K562 (cell line): ENCODE data around the gene SLC4A9. TPM values are rescaled to one million over a fixed set of nuclear protein-coding genes. Genes with fewer than 3 reads are reported as not detected.
A peak's percentile ranks its signal among the peaks of the same experiment; 100 is the strongest.

Experiments
- ATAC-seq: fragments of 200-7000 bp; cut with Tn5 transposase; 3 replicates; pipeline ENCODE4 v1.9.1; 2020; ENCODE audit warnings: moderate library complexity
- BruUV-seq: library from RNA; stranded (reverse); fragments of 400-500 nt; replicated peaks from 2 replicates; lab custom pipeline; 2021; lab: Mats Ljungman, UMichigan
- CTCF ChIA-PET: fragments of 300-600 bp; formaldehyde crosslinking; extraction: SDS; loops from one replicate; lab custom pipeline; 2021; ENCODE audit warnings: low intra/inter-chr PET ratio; lab: Yijun Ruan, JAX
- POLR2A ChIA-PET: fragments of 300-600, 350-650 bp; sonication (Branson Sonifier 250); formaldehyde crosslinking; extraction: SDS; loops from one replicate; lab custom pipeline; 2021; ENCODE audit warnings: antibody characterized with exemption, inconsistent platforms; lab: Yijun Ruan, JAX
- DNase-seq, 4 experiments: peaks; one replicate each; pipeline versions ENCODE4 v3.0.0 to v3.0.0-alpha.2; 2011 to 2018; ENCODE audit warnings: low spot score in 3 of 4, mixed read lengths in 3 of 4; ENCODE audit errors: extremely low read depth in 1 of 4
- FAIRE-seq: peaks from 2 replicates; lab custom pipeline; 2011; peaks lifted over from hg19 to GRCh38; lab: Jason Lieb, UNC
- H2AFZ ChIP-seq: 2 replicates; pipeline ENCODE4 v1.6.0; 2011; ENCODE audit warnings: low read depth, low read length, control low read depth, inconsistent platforms
- H3K27ac ChIP-seq: fragments of 200-600 bp; 3 replicates; pipeline ENCODE4 v1.8.0; 2011; ENCODE audit warnings: low read depth, mild to moderate bottlenecking, control low read depth, inconsistent platforms, low read length, moderate library complexity, mixed read lengths; ENCODE audit errors: extremely low read depth
- H3K27me3 ChIP-seq, 2 experiments: fragments of 300-600 bp in 1 of 2; 2 replicates in 1 of 2; 3 replicates in 1 of 2; pipeline versions ENCODE4 v1.6.0 to v1.8.0; 2011; ENCODE audit warnings: inconsistent platforms in 2 of 2, low read length in 2 of 2, mild to moderate bottlenecking in 1 of 2, mixed read lengths in 1 of 2, moderate library complexity in 1 of 2; ENCODE audit not compliant: control insufficient read depth in 2 of 2, insufficient read depth in 2 of 2
- H3K36me3 ChIP-seq: fragments of 300-600 bp; 3 replicates; pipeline ENCODE4 v1.8.0; 2011; ENCODE audit warnings: mild to moderate bottlenecking, low read length, inconsistent platforms; ENCODE audit not compliant: control insufficient read depth, insufficient read depth
- H3K4me1 ChIP-seq, 2 experiments: fragments of 200-600 bp in 1 of 2; replicated peaks in 1 of 2; 2 replicates in 1 of 2; 3 replicates in 1 of 2; pipeline versions ENCODE4 v1.5.1 to v1.8.0; 2011; ENCODE audit warnings: inconsistent platforms in 2 of 2, low read length in 2 of 2, mild to moderate bottlenecking in 1 of 2, mixed read lengths in 1 of 2, moderate library complexity in 1 of 2; ENCODE audit not compliant: control insufficient read depth in 2 of 2, insufficient read depth in 2 of 2
- H3K4me2 ChIP-seq: 2 replicates; pipeline ENCODE4 v1.6.1; 2011; ENCODE audit warnings: low read length, control low read depth, inconsistent platforms, mixed read lengths; ENCODE audit not compliant: insufficient read depth
- H3K4me3 ChIP-seq: fragments of 200-600 bp; sonication (generic), shearing (Covaris generic); 2 replicates; pipeline ENCODE4 v1.5.1; 2016; ENCODE audit warnings: control low read depth, inconsistent platforms
- H3K79me2 ChIP-seq: fragments of 200-600 bp; 3 replicates; pipeline ENCODE4 v1.8.0; 2011; ENCODE audit warnings: low read length, inconsistent platforms; ENCODE audit not compliant: control insufficient read depth, insufficient read depth
- H3K9ac ChIP-seq, 2 experiments: 2 replicates each; pipeline versions ENCODE4 v1.6.0 to v1.6.1; 2011; ENCODE audit warnings: low read depth in 2 of 2, low read length in 2 of 2, control low read depth in 1 of 2, inconsistent platforms in 1 of 2, mild to moderate bottlenecking in 1 of 2, mixed read lengths in 1 of 2; ENCODE audit not compliant: insufficient read depth in 1 of 2
- H3K9me1 ChIP-seq: one replicate; pipeline ENCODE4 v1.6.0; 2011; ENCODE audit warnings: inconsistent platforms, mild to moderate bottlenecking, low read length, moderate library complexity; ENCODE audit not compliant: control insufficient read depth, insufficient read depth
- H3K9me3 ChIP-seq: replicated peaks from 2 replicates; pipeline ENCODE4 v1.5.1; 2011; ENCODE audit warnings: low read depth, low read length, inconsistent platforms; ENCODE audit not compliant: control insufficient read depth, insufficient read depth
- H4K20me1 ChIP-seq: replicated peaks from 2 replicates; pipeline ENCODE4 v1.6.1; 2011; ENCODE audit warnings: low read length, inconsistent platforms, mixed read lengths; ENCODE audit not compliant: control insufficient read depth, insufficient read depth
- ERF ChIP-seq: fragments of 450-650 bp; formaldehyde crosslinking; IDR thresholded peaks from 2 replicates; pipeline ENCODE4 v1.4.0; 2020; ENCODE audit warnings: mild to moderate bottlenecking, mixed read lengths
- HMG20B ChIP-seq: fragments of 250-450 bp; sonication (Bioruptor Pico); IDR thresholded peaks from 2 replicates; pipeline ENCODE4 v1.5.0; 2021; ENCODE audit warnings: mild to moderate bottlenecking
- MYBL2 ChIP-seq, 2 experiments: fragments of 450-650 bp in 1 of 2; sonication (generic) in 1 of 2; formaldehyde crosslinking in 1 of 2; IDR thresholded peaks; 2 replicates each; pipeline versions ENCODE4 v1.6.1 to v1.8.1; 2017 to 2022; ENCODE audit warnings: borderline replicate concordance in 1 of 2, inconsistent platforms in 1 of 2, low read depth in 1 of 2, mild to moderate bottlenecking in 1 of 2, missing genetic modification reagents in 1 of 2, moderate library complexity in 1 of 2
- PYGO2 ChIP-seq: fragments of 450-650 bp; IDR thresholded peaks from 2 replicates; pipeline ENCODE4 v1.6.1; 2016; ENCODE audit warnings: mild to moderate bottlenecking, missing genetic modification characterization, moderate library complexity, missing compliant biosample characterization
- SPI1 ChIP-seq: IDR thresholded peaks from 2 replicates; pipeline ENCODE4 v1.6.1; 2011; ENCODE audit warnings: low read depth, low read length, control low read depth, borderline replicate concordance
- TOE1 ChIP-seq, 2 experiments: fragments of 450-650 bp in 1 of 2; sonication (generic) in 1 of 2; formaldehyde crosslinking in 1 of 2; IDR thresholded peaks; 2 replicates each; pipeline versions ENCODE4 v1.7.1 to v1.8.0; 2016 to 2022; ENCODE audit warnings: borderline replicate concordance in 2 of 2, mild to moderate bottlenecking in 2 of 2, antibody characterized with exemption in 1 of 2, inconsistent platforms in 1 of 2, low read depth in 1 of 2, missing genetic modification reagents in 1 of 2, moderate library complexity in 1 of 2
- WGBS: fragments of 100-300 bp; shearing (Covaris generic); methylation state at CpG from one replicate; pipeline ENCODE4 v1.1.6; 2016; ENCODE audit warnings: low coverage, mixed read lengths; ENCODE audit not compliant: insufficient coverage; ENCODE audit errors: missing lambda C conversion rate; 5-methylcytosine and 5-hydroxymethylcytosine counted together
- in situ Hi-C: fragments of 300-500 bp; cut with MboI; formaldehyde crosslinking; loops from 4 replicates; pipeline ENCODE4 v1.15.0; 2018; ENCODE audit warnings: inconsistent platforms, mixed read lengths
- intact Hi-C: fragments of 100-400 bp; cut with micrococcal nuclease; formaldehyde crosslinking; loops from 2 replicates; pipeline ENCODE4 v1.14.2; 2022
- polyA plus RNA-seq, 8 experiments: library from polyadenylated mRNA; depleted of rRNA in 4 of 8; stranded (reverse) in 5 of 8; unstranded in 3 of 8; fragments of >200 nt; fragmentation: Nextera tagmentation in 2 of 8; fragmentation: Illumina TruSeq in 1 of 8; extraction: Ambion mirVana in 2 of 8; extraction: Trizol in 1 of 8; gene quantifications; 2 replicates each; pipeline versions ENCODE4 v1.2.1 to v1.2.3, GENCODE V29; 2011 to 2014; ENCODE audit warnings: inconsistent platforms in 1 of 8, missing spikeins in 1 of 8
- total RNA-seq, 7 experiments: library from RNA; depleted of rRNA in 6 of 7; stranded (reverse); fragments of >200 nt in 6 of 7; fragmentation: Illumina TruSeq in 2 of 7; extraction: Trizol in 2 of 7; gene quantifications; 2 replicates each; pipeline versions ENCODE4 v1.2.1 to v1.2.3, GENCODE V29; 2011 to 2021; ENCODE audit warnings: low replicate concordance in 1 of 7
- TF ChIP-seq, protein P1 (sequence below): IDR thresholded peaks from 2 replicates; pipeline ENCODE4 v1.6.1; 2011; ENCODE audit warnings: borderline replicate concordance, low read depth, mild to moderate bottlenecking, moderate library complexity, low read length; ENCODE audit not compliant: insufficient read depth, poor library complexity, severe bottlenecking

Gene SLC4A9
- total and polyA plus RNA-seq, 9 of the 15 experiments (the other 6 are each of a cell fraction or from before 2014, with no cell fraction given): 0.05 to 0.13 TPM; not detected in 7

DNA sequence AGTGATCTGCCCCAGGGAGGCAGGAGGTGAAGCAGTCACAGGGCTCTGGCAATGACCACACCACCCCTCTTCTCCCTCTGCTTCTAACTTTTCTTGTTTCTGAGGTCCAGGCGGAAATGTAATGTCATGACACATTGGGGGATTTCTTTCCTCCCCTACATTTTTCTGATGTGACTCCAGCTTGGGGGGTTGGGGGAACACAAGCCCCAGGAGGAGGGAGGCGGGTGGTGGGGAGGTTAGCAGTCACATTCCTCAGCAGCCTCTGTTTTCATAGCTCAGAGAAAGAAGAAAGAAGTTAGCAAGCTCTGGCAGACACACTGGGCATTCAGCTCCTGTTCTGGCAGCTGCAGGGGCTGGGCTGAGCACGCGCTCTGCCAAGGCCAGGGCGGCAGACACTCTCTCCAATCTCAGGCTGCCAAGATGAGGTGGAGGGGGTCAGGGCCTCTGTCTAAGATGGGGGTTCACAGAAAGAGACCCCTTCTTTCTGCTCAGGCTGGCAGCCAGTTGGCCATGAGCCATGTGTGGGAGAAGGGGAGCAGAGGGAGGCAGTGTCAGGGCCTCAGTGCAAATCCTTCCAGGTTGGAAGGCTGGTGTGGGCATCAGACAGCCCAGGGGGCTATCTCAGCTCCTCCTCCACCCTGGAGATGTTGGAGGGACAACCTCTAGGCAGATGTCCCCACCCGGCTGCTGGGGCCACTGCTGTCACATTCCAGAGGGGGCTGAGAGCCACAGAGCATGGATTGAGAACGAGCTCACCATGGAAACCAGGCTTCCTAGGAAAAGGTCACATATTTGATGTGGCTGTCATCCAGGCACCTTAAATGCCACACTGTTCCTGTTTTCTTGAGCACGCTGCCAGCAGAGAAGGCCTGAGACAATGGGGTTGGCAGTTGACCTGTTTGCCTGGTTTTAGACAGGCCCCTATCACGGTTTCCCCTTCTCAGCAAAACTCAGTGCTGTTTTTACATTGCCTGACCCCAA lies 37.0 kb upstream of the SLC4A9 start:
- ATAC-seq (no peak), DNase-seq (no peak), FAIRE-seq (no peak)
- intact Hi-C loops: no loop called here
- Histone ChIP-seq H3K27me3 (peaks cover 0 to 1% of the 10 kb centered on the region in 2 experiments; a peak in 3 of 5 replicates), H3K79me2 (no peaks in the 10 kb centered on the region), H3K4me1 (no peaks in the 10 kb centered on the region), H4K20me1 (no peaks in the 10 kb centered on the region), H2AFZ (no peak overlapping the region), H3K9me1 (no peaks in the 10 kb centered on the region), H3K4me2 (no peak overlapping the region), H3K4me3 (no peak overlapping the region), H3K9ac (peak overlapping the region in 1 of 2 experiments; percentile 19; a peak in 1 of 4 replicates), H3K9me3 (no peaks in the 10 kb centered on the region), H3K36me3 (no peaks in the 10 kb centered on the region), H3K27ac (no peak overlapping the region)
- POLR2A ChIA-PET: interaction anchor here (1.4 kb wide), 2 partner anchors 13 to 18 kb away, joined by 3 to 5 read pairs; no protein-coding TSS in a partner anchor
- TF ChIP-seq, protein P1, sequence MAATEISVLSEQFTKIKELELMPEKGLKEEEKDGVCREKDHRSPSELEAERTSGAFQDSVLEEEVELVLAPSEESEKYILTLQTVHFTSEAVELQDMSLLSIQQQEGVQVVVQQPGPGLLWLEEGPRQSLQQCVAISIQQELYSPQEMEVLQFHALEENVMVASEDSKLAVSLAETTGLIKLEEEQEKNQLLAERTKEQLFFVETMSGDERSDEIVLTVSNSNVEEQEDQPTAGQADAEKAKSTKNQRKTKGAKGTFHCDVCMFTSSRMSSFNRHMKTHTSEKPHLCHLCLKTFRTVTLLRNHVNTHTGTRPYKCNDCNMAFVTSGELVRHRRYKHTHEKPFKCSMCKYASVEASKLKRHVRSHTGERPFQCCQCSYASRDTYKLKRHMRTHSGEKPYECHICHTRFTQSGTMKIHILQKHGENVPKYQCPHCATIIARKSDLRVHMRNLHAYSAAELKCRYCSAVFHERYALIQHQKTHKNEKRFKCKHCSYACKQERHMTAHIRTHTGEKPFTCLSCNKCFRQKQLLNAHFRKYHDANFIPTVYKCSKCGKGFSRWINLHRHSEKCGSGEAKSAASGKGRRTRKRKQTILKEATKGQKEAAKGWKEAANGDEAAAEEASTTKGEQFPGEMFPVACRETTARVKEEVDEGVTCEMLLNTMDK: no peak
- no peak for TF ChIP-seq HMG20B (CRISPR knock-in tag)
- no peak for TF ChIP-seq TOE1 (IDR thresholded peaks at IDR 0.05; ENCODE audit: borderline replicate concordance)
- TF ChIP-seq TOE1 (CRISPR knock-in tag; IDR thresholded peaks at IDR 0.05; ENCODE audit: borderline replicate concordance, low read depth): no peak
- TF ChIP-seq ERF: no peak
- TF ChIP-seq MYBL2 (IDR thresholded peaks at IDR 0.05; ENCODE audit: low read depth): no peak
- TF ChIP-seq MYBL2 (CRISPR knock-in tag; IDR thresholded peaks at IDR 0.05; ENCODE audit: borderline replicate concordance): no peak
- TF ChIP-seq SPI1: no peak
- no peak for TF ChIP-seq PYGO2 (tag)
- BruUV-seq: no TSS peak
- WGBS: 47% methylated on average over 8 of the region's 9 CpGs
- CTCF ChIA-PET: no interaction called here
- in situ Hi-C loops: no loop called here
